CD4-positive, alpha-beta T cell (primary cell): ENCODE data around the gene PTPRT. TPM values are rescaled to one million over a fixed set of nuclear protein-coding genes. Genes with fewer than 3 reads are reported as not detected.

Experiments
- ATAC-seq: fragments of 200-7000 bp; cut with Tn5 transposase; one replicate; pipeline ENCODE4 v1.10.0; 2022; ENCODE audit warnings: mild to moderate bottlenecking; ENCODE audit not compliant: poor library complexity
- CTCF ChIA-PET: fragments of 350-600 bp; sonication (Branson Sonifier 250); formaldehyde crosslinking; loops from one replicate; lab custom pipeline; 2021; ENCODE audit warnings: antibody characterized with exemption, inconsistent platforms; lab: Charles Lee
- POLR2A ChIA-PET: fragments of 350-600 bp; sonication (Branson Sonifier 250); formaldehyde crosslinking; loops from one replicate; lab custom pipeline; 2021; ENCODE audit warnings: antibody characterized with exemption, inconsistent platforms; lab: Charles Lee
- DNase-seq, 14 experiments: peaks; one replicate each; pipeline ENCODE4 v3.0.0-alpha.2; 2013 to 2020; ENCODE audit warnings: mixed read lengths in 2 of 14
- H3K27ac ChIP-seq, 2 donors: one replicate each; pipeline versions ENCODE4 v1.5.1 to v1.7.0; 2013; ENCODE audit warnings: low read length in 2 of 2, low read depth in 1 of 2, mild to moderate bottlenecking in 1 of 2
- H3K27me3 ChIP-seq, 2 experiments: 1 replicate in 1 of 2; 2 replicates in 1 of 2; pipeline versions ENCODE4 v1.6.1 to v1.7.0; 2013; ENCODE audit warnings: low read length in 2 of 2, control low read depth in 1 of 2, mild to moderate bottlenecking in 1 of 2, moderate library complexity in 1 of 2; ENCODE audit not compliant: insufficient read depth in 2 of 2, control insufficient read depth in 1 of 2
- H3K36me3 ChIP-seq: one replicate; pipeline ENCODE4 v1.6.1; 2013; ENCODE audit warnings: low read length, control low read depth; ENCODE audit not compliant: insufficient read depth
- H3K4me1 ChIP-seq: one replicate; pipeline ENCODE4 v1.6.1; 2013; ENCODE audit warnings: low read length, control low read depth; ENCODE audit not compliant: insufficient read depth
- H3K4me3 ChIP-seq: one replicate; pipeline ENCODE4 v1.5.1; 2013; ENCODE audit warnings: mild to moderate bottlenecking, low read length, moderate library complexity
- H3K9me3 ChIP-seq, 2 experiments: 1 replicate in 1 of 2; 2 replicates in 1 of 2; pipeline versions ENCODE4 v1.6.1 to v1.7.0; 2013; ENCODE audit warnings: low read length in 2 of 2, mild to moderate bottlenecking in 2 of 2, control low read depth in 1 of 2, moderate library complexity in 1 of 2; ENCODE audit not compliant: control insufficient read depth in 1 of 2, insufficient read depth in 1 of 2
- H3K27ac Mint-ChIP-seq: one replicate; pipeline ENCODE4 v1.8.0; 2020; ENCODE audit warnings: mixed read lengths
- H3K27me3 Mint-ChIP-seq: one replicate; pipeline ENCODE4 v1.8.0; 2021; ENCODE audit warnings: mixed read lengths
- H3K36me3 Mint-ChIP-seq: one replicate; pipeline ENCODE4 v1.8.0; 2021; ENCODE audit warnings: low read depth, mixed read lengths
- H3K4me1 Mint-ChIP-seq: one replicate; pipeline ENCODE4 v1.8.0; 2021; ENCODE audit warnings: low read depth, mixed read lengths
- H3K4me3 Mint-ChIP-seq: one replicate; pipeline ENCODE4 v1.8.0; 2020; ENCODE audit warnings: mild to moderate bottlenecking, mixed read lengths
- H3K9me3 Mint-ChIP-seq: one replicate; pipeline ENCODE4 v1.8.0; 2020; ENCODE audit warnings: mixed read lengths
- CTCF ChIP-seq: fragments of 200-600 bp; IDR thresholded peaks from one replicate; pipeline ENCODE4 v1.8.0; 2022; ENCODE audit warnings: antibody characterized with exemption, mild to moderate bottlenecking
- intact Hi-C, 2 experiments: fragments of 100-400 bp; cut with DNase I in 1 of 2; cut with micrococcal nuclease in 1 of 2; formaldehyde crosslinking; loops; one replicate each; pipeline versions ENCODE4 v1.15.1 to v1.9.0; 2023 to 2025; cut with DNase I, micrococcal nuclease
- total RNA-seq, 174 experiments: library from RNA in 2 of 174; stranded (reverse) in 2 of 174; gene quantifications; one replicate each; pipeline ENCODE4 v1.2.3 and lab custom pipeline; 2021 to 2026

The PTPRT gene
- total RNA-seq, 2 experiments from 2014 or later = not detected

GRCh38 chr20:42576167-42576566 lies 613.5 kb downstream of the PTPRT start:
- peaks cover 4% of the 10 kb centered on the region for H3K9me3 Mint-ChIP-seq
- Histone ChIP-seq H3K4me3 (no peak overlapping the region), H3K4me1 (no peaks in the 10 kb centered on the region), H3K9me3 (peaks cover 4 to 25% of the 10 kb centered on the region in 2 experiments), H3K36me3 (no peaks in the 10 kb centered on the region), H3K27me3 (no peaks in the 10 kb centered on the region), H3K27ac (no peak overlapping the region)
- no peak for ATAC-seq
- no peak overlapping the region for H3K27ac Mint-ChIP-seq
- no peak for TF ChIP-seq CTCF
- POLR2A ChIA-PET = no interaction called here
- DNase-seq = no peak
- H3K27me3 Mint-ChIP-seq = no peaks in the 10 kb centered on the region
- no peaks in the 10 kb centered on the region for H3K4me1 Mint-ChIP-seq
- intact Hi-C loops = no loop called here
- H3K4me3 Mint-ChIP-seq = no peak overlapping the region
- H3K36me3 Mint-ChIP-seq = no peaks in the 10 kb centered on the region
- CTCF ChIA-PET = no interaction called here

- ChIA-PET POLR2A (no interaction called here), CTCF (no interaction called here)
- Histone ChIP-seq H3K27ac (no peak overlapping the region), H3K9me3 (peaks cover 4 to 25% of the 10 kb centered on the region in 2 experiments), H3K4me3 (no peak overlapping the region), H3K4me1 (no peaks in the 10 kb centered on the region), H3K36me3 (no peaks in the 10 kb centered on the region), H3K27me3 (no peaks in the 10 kb centered on the region)
- Mint-ChIP-seq H3K4me1 (no peaks in the 10 kb centered on the region), H3K27me3 (no peaks in the 10 kb centered on the region), H3K9me3 (peaks cover 10% of the 10 kb centered on the region), H3K4me3 (no peak overlapping the region), H3K27ac (no peak overlapping the region), H3K36me3 (no peaks in the 10 kb centered on the region)
- DNase-seq = no peak
- ATAC-seq = no peak
- intact Hi-C loops = no loop called here
- no peak for TF ChIP-seq CTCF
These were observed 617.2 kb downstream of the PTPRT start for GRCh38 chr20:42572320-42573016.

- DNase-seq (no peak), ATAC-seq (no peak)
- H3K9me3 Mint-ChIP-seq = peaks cover 10% of the 10 kb centered on the region
- H3K4me3 Mint-ChIP-seq = no peak overlapping the region
- ChIA-PET POLR2A (no interaction called here), CTCF (interaction anchor here (0.6 kb wide), 1 partner anchor 11 kb away, joined by 3 read pairs; no protein-coding TSS in a partner anchor)
- Histone ChIP-seq H3K4me1 (no peaks in the 10 kb centered on the region), H3K36me3 (no peaks in the 10 kb centered on the region), H3K27ac (no peak overlapping the region), H3K9me3 (peaks cover 4 to 13% of the 10 kb centered on the region in 2 experiments), H3K27me3 (no peaks in the 10 kb centered on the region), H3K4me3 (no peak overlapping the region)
- TF ChIP-seq CTCF = no peak
- intact Hi-C loops = no loop called here
- H3K36me3 Mint-ChIP-seq = no peaks in the 10 kb centered on the region
- H3K27ac Mint-ChIP-seq = no peak overlapping the region
- no peaks in the 10 kb centered on the region for H3K4me1 Mint-ChIP-seq
- H3K27me3 Mint-ChIP-seq = no peaks in the 10 kb centered on the region
These were observed 622.3 kb downstream of the PTPRT start for GRCh38 chr20:42567409-42567808.
